TTC549 (cell line): ENCODE data around the gene ZFAND6.
"Not testable (repeated sequence)": the region's sequence is repeated elsewhere in the genome, so short reads cannot be mapped to it uniquely, and the experiment has no call there.

Experiments used
- FAIRE-seq: peaks from 2 replicates; lab custom pipeline; 2012; peaks lifted over from hg19 to GRCh38; lab: Jason Lieb, UNC

The ZFAND6 gene

GRCh38 chr15:80151576-80151975, 92.1 kb downstream of the ZFAND6 start:
- no peak for FAIRE-seq

- FAIRE-seq, result no peak
These were observed 92.9 kb downstream of the ZFAND6 start for GRCh38 chr15:80152180-80152895.

- no peak for FAIRE-seq
These were observed 93.7 kb downstream of the ZFAND6 start, which contains the start of gene FAH for GRCh38 chr15:80152896-80153876. Gene FAH (plus strand): TSS chr15:80152999. CDS start chr15:80153055, 56 bp downstream.

- FAIRE-seq, result no peak
These were observed 94.4 kb downstream of the ZFAND6 start for GRCh38 chr15:80153900-80154299.

GRCh38 chr15:80154336-80154735, 94.9 kb downstream of the ZFAND6 start:
- FAIRE-seq, result no peak

- FAIRE-seq, result no peak
These were observed 95.5 kb downstream of the ZFAND6 start for GRCh38 chr15:80155001-80155377.

GRCh38 chr15:80155378-80156175, 96.1 kb downstream of the ZFAND6 start:
- FAIRE-seq, result not testable (repeated sequence)

- no peak for FAIRE-seq
These were observed 96.8 kb downstream of the ZFAND6 start for GRCh38 chr15:80156176-80156720.

GRCh38 chr15:80157215-80157614, 97.7 kb downstream of the ZFAND6 start:
- no peak for FAIRE-seq

GRCh38 chr15:80159301-80159700, 99.8 kb downstream of the ZFAND6 start:
- no peak for FAIRE-seq

- FAIRE-seq, result no peak
These were observed 100.5 kb downstream of the ZFAND6 start for GRCh38 chr15:80159811-80160569.

- FAIRE-seq, result no peak
These were observed 101.2 kb downstream of the ZFAND6 start for GRCh38 chr15:80160570-80161156.

GRCh38 chr15:80161468-80162016, 102.1 kb downstream of the ZFAND6 start:
- no peak for FAIRE-seq

GRCh38 chr15:80162059-80162554, 102.6 kb downstream of the ZFAND6 start:
- FAIRE-seq, result no peak

- no peak for FAIRE-seq
These were observed 103.7 kb downstream of the ZFAND6 start for GRCh38 chr15:80163217-80163616.

GRCh38 chr15:80163897-80164296, 104.4 kb downstream of the ZFAND6 start:
- FAIRE-seq, result no peak

- no peak for FAIRE-seq
These were observed 108.5 kb downstream of the ZFAND6 start for GRCh38 chr15:80167936-80168335.

- FAIRE-seq, result no peak
These were observed 108.9 kb downstream of the ZFAND6 start for GRCh38 chr15:80168421-80168820.

GRCh38 chr15:80169768-80170357, 110.4 kb downstream of the ZFAND6 start:
- FAIRE-seq, result no peak

- FAIRE-seq, result no peak
These were observed 111.1 kb downstream of the ZFAND6 start for GRCh38 chr15:80170596-80170995.
